GM19099 (cell line): ENCODE measurements around the gene KIAA1549.

Experiments used
- POLR2A ChIP-seq: IDR thresholded peaks from 3 replicates; pipeline ENCODE4 v1.6.1; 2011; ENCODE audit warnings: low read depth; ENCODE audit not compliant: insufficient read length; ENCODE audit errors: extremely low read depth

KIAA1549 gene

DNA sequence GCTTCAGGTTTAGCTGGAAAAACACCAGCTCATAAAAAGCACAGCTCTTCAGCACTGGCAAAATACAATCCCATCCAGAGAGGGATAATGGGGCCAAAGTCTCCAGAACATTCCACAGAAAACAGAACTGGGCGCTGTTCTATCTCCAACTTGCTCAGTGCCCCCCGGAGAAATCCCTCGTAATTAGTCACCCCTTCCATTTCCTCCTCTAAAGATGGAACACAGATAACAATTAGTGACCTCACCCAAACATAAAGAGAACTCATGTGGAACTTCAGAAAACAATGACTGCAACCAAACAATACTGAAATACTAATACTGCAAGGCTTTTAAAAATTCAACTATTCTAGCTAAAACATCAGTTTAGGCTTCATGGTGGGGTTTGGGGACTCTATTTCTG, 46.3 kb downstream of the KIAA1549 start:
- no peak for TF ChIP-seq POLR2A

GRCh38 chr7:138934367-138934766, 46.8 kb downstream of the KIAA1549 start:
- no peak for TF ChIP-seq POLR2A

DNA sequence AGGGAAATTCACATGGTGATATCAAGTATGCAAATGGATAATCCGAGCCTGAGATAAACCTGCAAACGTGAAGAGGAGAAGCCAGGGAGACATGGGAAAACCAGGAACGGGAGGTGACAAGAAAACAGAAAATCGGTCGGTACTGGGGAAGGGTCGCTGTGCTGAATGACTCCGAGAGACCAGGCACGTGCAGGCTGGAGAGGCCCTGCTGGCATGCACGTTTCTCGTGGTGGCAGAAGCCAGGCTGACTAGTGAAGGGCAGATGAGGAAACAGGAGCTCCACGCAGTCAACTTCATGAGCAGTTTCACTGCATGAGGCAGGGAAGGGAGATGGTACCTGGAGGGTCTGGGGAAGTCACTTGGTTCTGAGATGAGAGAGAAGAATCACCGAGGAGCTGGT, 48.3 kb downstream of the KIAA1549 start:
- no peak for TF ChIP-seq POLR2A

- TF ChIP-seq POLR2A: no peak
These were observed 48.8 kb downstream of the KIAA1549 start for GRCh38 chr7:138932427-138932826.

DNA sequence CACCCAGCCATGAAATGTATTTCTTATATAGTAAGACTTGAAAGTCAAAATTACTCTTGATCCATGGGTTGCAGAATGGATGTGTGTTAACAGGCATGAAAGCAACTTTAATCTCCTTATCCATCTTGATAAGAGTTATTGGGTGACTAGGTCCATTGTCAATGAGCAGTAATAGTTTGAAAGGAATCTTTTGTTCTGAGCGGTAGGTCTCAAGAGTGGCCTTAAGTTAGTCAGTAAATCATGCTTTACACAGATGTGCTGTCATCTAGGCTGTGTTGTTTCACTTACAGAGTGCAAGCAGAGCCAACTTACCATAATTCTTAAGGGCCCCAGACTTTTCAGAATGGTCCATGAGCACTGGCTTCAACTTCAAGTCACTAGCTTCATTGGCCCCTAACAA, 51.2 kb downstream of the KIAA1549 start:
- no peak for TF ChIP-seq POLR2A

- no peak for TF ChIP-seq POLR2A
These were observed 55.0 kb downstream of the KIAA1549 start for GRCh38 chr7:138926241-138926612.

- TF ChIP-seq POLR2A: no peak
These were observed 56.5 kb downstream of the KIAA1549 start for GRCh38 chr7:138924501-138925225.

GRCh38 chr7:138921277-138921676, 59.9 kb downstream of the KIAA1549 start:
- no peak for TF ChIP-seq POLR2A

- no peak for TF ChIP-seq POLR2A
These were observed 61.3 kb downstream of the KIAA1549 start for GRCh38 chr7:138919911-138920310.

GRCh38 chr7:138919216-138919615, 62.0 kb downstream of the KIAA1549 start:
- TF ChIP-seq POLR2A: no peak

GRCh38 chr7:138918756-138919155, 62.4 kb downstream of the KIAA1549 start:
- no peak for TF ChIP-seq POLR2A

GRCh38 chr7:138918176-138918575, 63.0 kb downstream of the KIAA1549 start:
- no peak for TF ChIP-seq POLR2A

GRCh38 chr7:138917771-138918170, 63.4 kb downstream of the KIAA1549 start:
- TF ChIP-seq POLR2A: no peak

DNA sequence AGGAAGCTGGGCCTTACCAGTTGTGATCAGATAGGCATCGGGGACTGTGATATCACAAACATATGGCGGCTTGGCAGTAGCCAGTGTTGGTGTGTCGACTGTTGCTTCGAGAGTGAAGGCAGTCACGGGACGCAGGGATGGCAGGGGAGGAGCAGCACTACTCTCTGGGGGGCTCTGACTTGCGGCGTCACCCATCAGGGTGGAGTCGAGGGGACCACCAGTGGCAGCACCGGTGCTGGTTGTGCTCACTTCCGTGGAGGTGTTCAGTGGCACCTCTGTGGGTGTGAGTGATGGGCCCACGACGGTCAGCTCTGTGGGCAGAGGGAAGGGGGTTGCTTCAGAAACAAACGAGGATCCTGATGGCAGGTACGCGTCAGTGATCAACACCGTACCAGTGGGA, 64.5 kb downstream of the KIAA1549 start:
- TF ChIP-seq POLR2A: no peak

- TF ChIP-seq POLR2A: no peak
These were observed 64.9 kb downstream of the KIAA1549 start for GRCh38 chr7:138916275-138916674.

GRCh38 chr7:138913783-138914182, 67.4 kb downstream of the KIAA1549 start:
- TF ChIP-seq POLR2A: no peak

GRCh38 chr7:138911007-138911406, 70.2 kb downstream of the KIAA1549 start:
- no peak for TF ChIP-seq POLR2A
